COR-L47 (cell line): ENCODE measurements around the gene CACNB4.
A peak's percentile ranks its signal among the peaks of the same experiment; 100 is the strongest.

Source experiments
- DNase-seq: peaks from one replicate; lab custom pipeline; 2025; lab: John Stamatoyannopoulos, UW

Gene CACNB4

DNA sequence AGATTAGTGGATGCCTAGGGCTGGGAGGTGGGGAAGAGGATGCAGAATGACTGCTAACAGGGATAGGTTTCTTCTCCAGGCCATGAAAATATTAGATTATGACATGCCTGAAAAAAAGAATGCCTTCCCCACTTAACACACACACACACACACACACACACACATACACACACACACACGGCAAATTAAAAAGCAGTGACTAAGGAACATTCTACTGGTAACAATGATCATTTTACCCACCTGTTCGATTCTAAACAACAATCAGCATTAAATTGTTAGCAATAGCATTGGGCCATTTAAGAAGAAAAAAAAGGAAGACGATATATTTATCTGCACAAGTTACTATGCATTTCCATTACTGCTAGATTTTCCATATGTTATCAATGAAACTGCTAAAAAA is 10.8 kb downstream of the CACNB4 start:
- no peak for DNase-seq

DNA sequence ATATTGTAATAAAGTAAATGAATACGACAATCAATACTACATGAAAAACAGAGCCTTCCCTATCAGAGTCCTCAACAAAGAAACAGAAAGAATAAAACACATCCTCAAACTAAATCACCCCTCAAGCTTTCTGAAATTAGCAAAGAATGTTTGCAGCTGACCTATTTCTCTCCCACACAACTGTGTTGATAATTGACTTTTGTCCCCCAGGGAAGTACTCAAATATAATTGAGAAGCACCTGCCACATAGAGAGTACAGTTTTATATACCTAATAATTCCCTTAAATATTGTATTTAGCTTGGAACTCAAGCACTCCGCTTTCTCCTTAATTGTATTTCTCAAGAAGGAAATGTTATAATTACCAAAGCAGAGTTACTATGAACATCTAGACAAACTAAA is 12.6 kb downstream of the CACNB4 start:
- DNase-seq = no peak

DNA sequence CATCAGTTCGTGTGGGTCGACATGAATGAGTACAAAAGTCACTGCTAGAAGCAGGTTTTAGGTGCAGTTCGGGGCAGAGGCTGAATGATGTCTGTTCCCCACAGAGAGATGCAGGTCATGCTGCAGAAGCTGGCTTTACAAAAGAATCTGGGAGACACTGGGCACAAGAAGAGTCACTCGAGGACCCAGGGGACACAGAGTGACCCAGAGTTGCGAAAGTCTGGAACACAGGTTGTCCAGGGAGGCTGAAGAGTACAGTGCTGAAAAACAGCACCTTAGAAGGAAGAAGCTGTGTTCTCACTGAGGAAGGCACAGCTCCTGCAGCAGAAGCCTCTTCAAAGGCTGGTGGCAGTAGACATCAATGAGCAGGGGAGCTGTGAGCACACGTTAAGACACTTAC is 14.8 kb downstream of the CACNB4 start:
- DNase-seq = no peak

DNA sequence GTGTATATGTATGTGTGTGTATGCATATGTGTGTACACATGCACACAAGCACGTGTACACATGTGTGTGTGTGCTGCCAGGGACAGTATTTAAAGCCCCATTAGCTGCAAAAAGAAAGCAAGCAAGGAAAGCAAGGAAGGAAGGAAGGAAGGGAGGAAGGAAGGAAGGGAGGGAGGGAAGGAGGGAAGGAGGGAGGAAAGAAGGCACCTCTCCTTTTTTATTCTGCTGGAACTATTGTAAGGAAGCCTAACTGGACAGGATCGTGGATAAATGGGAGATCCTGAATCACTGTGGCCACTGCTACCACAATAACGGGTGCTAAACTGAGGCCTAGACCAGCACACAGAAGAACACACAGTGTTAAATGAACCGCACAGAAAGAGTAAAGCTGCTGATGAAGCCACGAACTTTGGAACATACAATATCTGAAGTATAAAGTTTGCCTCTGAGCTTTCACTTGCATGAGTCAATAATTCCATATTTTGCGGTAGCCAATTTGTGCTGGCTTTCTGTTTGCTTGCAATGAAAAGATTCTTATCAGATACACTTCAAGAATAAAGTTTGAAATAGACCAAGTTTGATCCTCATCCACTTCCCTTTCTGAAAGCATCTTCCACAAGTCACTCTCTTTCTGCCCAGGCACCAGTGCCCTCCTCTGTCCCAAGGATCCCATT is 15.5 kb downstream of the CACNB4 start:
- DNase-seq = no peak

DNA sequence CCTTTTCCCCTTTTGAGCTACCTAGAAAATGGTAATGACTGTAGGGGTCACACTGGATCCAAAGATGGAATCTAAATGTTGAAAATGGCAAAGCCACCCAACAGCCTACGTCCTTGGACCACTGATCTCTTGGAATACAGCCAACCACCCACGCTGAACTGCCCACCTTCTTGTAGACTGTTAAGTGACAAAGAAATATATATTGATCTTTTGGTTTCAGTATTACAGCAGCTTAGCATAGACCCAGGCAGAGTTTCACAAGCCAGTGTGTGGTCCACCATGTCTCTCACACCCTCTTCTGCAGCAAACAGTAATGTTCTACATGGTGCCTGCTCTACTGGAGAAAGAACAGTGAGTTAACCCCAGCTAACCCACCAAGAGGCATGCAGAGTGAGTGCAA is 20.2 kb downstream of the CACNB4 start:
- DNase-seq = no peak

DNA sequence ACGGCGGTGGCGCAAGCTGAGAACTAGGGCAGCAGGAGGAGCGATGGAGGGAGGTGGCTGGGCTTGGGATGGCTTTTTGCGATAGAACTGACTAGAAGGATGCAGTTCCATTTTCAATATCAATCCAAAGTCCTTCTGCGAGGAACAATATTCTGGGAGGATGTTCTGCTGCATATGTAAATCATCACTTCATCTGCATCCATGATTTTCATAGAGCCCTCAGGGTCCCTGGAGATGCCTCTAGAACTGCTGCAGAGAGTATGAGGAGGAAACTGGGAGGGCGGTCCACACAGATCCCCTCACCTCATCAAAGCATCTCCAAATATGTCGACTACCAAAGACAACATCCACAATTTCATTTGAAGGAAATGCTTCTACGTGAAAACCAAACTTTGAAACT is 20.8 kb downstream of the CACNB4 start:
- no peak for DNase-seq

DNA sequence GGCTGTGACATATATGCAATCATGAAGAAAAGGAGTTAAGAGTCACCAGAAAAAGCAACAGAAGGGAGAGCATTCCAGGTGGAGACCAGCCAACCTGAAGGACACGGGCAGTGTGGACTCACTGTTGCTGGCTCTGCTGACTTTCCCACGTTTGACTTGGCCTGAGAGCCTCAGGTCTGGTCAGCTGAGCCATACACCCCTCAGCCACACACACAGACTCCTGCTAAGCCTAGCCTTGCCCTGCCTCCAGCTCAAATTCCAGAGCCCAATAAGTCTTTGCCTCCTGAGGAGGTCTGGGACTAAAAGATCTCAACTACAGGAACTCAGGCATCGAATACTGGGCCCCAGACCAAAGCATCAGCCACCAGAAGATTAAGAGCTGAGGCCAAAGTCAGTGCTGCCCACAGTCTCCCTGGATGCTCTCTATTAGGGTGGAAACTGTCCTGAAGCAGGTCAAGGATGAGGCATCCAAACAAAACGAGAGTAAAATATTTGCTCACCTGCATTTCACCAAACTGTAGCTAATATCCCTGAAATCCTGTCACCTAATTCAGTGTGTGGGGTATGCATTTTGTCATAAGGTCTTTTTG is 23.3 kb downstream of the CACNB4 start:
- DNase-seq = no peak

DNA sequence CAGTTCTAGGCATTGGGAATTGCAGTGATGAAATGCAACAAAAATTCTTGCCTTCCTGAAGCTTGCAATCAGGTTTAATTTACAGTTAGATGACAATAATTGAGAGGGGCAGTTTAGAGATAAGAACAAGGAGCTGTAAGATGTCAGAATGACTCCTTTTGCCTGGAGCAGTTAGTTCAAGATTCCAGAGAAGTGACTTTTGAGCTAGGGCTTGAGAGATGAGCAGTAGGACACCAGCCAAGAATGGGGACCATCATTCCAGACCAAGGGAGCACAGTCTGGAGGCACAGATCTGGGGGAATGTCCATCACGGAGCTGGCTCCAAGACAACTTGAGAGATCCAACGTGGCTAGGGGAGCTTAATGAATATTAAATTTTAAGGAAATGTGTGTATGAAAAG is 26.8 kb downstream of the CACNB4 start:
- DNase-seq = no peak

DNA sequence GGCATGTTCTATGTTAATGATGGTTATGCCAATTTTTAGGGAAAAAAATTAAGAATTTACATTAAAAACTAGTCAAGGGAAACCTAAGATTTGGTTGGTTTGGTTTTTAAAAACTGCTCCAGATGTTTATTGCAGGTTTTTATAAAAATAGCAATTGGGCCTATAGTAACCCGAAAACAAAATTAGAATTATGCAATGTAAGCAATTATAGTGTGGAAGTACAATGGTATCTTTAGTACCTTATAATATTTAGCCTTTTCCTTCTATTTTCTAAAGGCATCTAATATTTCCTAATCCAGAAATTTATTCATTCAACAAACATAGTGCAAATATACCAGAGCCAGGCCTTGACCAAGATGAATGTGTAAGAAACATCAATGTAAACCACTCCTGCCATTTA is 27.3 kb downstream of the CACNB4 start:
- no peak for DNase-seq

DNA sequence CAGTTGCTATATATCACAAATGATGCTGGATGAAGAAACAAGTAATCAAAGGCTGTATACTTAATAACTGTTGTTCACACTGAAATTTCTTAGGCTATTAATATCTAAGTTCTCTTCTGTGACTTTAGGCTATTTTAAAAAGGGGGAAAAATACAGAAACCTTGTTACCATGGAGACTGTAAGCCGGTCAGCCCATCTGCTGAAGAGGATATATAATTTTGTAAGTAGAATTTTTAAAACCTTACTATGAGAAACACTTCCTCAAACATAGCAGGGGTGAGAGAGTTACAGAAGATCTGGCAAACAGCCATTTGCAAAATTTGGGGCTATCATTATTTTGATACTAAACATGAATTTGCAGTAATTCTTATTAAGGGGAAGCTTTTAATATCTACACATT is 27.8 kb downstream of the CACNB4 start:
- DNase-seq = no peak

DNA sequence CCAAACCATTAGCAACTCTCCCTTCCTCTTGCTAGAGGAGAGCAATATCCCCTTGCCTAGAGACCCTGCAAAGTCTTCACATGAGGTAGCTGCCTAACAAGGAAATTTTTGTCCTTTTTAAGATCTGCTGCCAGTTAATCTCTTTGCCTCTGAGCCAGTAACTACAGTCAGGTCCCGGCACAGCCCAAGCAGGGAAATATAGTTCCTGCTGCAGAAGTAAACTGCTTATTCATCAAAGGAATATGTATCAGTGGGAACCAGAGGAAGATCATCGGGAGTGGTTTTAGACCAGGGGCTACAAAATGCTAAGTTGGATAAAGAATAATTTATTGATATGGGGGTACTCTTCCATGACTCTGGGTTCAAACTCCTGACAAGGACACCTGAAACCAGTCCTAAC is 30.6 kb downstream of the CACNB4 start:
- DNase-seq = no peak

DNA sequence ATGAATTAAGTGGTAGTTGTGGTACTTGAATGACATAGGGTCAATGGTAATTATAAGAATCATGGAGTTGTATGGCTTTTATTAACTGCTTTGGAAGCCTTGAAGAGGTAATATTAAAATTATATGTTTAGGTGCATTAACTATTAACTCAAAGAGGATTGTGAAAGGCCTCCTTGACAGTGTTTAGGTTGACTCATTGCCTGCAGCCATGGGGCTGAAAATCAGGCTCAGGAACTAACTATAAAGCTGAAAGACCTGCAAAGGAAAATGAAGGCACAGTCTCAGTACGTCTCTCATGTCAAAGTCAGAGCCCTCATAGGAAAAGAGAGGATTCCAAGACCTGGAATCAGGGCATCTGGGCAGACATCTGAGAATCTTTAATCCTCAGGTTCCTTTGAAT is 31.0 kb downstream of the CACNB4 start:
- DNase-seq = no peak

DNA sequence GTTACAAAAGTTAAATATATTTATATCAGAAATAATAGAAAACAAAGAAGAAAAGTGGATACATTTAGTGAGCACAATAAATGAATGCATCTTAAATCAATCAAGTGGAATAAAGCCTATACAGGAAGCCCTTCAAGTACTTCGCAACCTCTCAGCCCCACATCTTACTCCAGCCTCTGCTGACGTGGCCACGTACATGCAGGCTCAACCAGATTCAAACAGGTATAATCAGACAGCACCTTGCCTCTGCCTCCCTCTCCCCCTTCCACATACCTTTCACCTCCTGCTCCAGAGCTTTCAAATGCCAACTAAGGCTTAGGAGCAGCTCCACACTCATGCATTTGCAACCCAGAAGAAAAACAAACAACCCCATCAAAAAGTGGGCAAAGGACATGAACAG is 32.9 kb downstream of the CACNB4 start:
- DNase-seq = no peak

DNA sequence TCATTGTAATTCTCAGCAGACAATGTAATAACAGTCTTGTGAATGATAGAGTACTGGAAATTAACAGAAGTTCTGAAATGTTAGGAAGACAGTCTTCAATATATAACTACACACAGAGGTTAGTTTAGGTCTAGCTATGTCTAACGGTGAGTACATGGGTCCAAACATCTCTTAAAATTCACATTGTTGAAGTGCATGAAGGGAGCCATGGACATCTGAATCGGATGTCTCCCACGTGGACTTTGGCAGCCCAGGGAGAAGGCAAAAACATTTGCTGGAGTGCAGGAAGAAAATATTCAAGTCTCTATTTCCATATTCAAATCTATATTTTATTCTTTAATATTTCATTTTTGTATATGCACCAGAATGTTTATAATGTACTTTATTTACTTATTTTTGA is 34.8 kb downstream of the CACNB4 start:
- no peak for DNase-seq

DNA sequence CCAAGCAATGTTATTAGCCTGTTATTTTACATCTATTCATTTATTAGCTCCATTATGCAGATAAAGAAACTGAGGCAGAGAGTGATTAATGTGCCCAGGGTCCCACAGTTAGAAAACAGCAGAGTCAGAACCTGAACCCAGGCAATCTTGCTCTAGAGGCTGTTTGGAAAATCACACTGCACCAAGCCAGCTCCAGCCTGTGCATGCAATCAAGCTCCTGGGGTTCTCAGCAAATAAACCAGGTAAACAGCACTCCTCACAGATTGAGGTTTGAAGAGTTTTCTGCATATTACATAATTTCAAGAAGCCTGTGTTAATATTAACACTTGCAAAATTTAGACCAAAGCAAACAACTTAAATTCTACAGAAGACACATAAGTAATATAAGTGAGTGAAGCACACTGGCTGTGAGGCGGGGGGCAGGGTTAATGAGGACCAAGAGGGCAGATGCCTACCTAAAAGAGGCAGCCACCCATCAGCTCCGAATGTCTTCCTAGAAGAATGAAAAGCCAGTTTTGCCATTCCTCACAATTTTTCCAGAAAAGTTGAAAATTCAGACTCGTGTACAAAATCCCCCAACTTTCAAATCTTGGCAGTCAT is 35.4 kb downstream of the CACNB4 start:
- DNase-seq = no peak

DNA sequence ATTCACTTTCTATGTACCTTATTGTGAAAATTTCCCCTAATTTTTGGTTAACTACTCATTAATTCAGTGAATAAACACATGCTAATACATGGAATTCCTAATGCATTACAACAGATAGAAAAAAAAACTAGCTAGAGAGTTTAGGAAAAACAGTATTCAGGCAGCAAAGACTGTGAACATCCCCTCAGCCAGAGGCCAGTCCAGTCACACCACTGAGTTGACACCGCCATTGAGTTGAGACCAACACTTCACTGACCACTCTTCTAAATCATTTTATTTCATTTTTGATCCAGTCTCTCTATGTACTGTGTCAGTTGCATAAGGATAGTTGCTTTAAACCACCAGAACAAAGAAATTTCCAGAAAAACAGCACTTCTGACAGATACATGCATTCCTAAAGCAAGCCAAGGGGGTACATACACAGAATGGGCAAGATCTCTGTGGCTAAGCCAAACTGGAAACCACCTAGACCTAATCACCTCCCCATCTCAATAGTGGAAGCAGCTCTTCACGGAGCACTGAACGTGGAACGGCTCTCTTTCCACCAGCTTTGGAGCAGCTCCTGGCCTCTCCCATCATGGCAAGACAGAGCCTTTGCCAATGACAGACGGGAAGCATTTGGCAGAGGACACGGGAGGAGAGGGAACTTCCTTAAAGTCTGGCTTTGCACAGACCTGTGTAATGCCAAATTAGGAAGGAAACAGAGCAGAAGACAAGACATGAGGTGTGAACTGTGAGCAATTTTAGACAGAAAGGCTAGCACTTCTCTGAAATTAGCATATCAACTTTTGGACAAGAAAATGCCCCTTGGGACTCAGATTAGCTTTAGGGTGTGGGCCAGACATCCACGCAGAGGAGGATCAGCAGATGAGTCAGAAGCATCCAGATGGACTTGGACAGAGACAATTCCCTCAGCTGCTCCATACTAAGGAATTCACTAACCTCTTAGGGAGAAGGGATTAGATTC is 36.4 kb downstream of the CACNB4 start:
- no peak for DNase-seq

DNA sequence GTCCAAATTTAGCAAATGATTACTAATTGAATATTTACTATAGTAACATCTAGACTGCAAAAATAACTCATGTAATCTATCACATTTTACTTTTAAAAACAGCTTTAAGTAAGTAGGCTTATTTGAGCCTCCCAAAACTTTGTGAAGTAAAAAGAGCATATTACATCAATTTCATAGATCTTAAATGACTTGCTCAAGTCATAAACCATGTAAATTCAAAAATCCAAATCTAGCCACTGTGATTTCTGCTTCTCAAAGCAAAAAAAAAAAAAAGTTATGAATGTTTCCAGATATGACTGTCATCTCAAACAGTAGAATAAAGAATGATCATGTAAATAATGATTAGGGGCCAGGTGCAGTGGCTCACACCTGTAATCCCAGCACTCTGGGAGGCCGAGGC is 37.5 kb downstream of the CACNB4 start:
- no peak for DNase-seq

DNA sequence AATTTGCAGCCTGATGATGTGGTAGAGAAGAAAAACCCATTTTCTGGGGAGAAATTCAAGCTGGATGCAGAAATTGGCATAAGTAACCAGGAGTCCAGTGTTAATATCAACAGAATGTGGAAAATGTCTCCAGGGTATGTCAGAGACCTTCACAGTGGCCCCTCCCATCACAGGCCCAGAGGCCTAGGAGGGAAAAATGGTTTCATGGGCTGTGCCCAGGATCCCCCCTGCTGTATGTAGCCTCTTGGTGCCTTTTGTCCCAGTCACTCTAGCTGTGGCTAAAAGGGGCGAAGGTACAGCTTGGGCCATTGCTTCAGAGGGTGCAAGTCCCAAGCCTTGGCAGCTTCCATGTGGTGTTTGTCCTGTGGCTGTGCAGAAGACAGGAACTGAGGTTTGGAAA is 40.2 kb downstream of the CACNB4 start:
- DNase-seq = no peak

DNA sequence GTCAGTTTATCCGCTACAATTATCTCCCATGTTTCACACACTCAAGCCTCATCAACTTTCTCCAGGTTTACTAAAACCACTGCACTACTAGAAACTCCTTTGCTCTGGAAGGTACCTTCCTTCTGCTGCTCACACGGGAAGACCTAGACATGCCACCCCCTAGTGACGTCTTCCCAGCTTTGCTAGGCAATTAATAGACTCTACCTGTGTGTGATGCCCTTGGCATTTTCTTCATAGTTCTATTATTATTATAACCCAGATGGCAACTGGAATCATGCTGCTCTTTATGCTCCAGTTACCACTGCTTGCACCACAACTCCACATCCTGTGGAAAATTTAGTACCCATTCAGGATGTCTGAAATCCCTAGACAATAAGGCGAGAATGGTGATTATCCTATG is 42.4 kb downstream of the CACNB4 start:
- DNase-seq = no peak

DNA sequence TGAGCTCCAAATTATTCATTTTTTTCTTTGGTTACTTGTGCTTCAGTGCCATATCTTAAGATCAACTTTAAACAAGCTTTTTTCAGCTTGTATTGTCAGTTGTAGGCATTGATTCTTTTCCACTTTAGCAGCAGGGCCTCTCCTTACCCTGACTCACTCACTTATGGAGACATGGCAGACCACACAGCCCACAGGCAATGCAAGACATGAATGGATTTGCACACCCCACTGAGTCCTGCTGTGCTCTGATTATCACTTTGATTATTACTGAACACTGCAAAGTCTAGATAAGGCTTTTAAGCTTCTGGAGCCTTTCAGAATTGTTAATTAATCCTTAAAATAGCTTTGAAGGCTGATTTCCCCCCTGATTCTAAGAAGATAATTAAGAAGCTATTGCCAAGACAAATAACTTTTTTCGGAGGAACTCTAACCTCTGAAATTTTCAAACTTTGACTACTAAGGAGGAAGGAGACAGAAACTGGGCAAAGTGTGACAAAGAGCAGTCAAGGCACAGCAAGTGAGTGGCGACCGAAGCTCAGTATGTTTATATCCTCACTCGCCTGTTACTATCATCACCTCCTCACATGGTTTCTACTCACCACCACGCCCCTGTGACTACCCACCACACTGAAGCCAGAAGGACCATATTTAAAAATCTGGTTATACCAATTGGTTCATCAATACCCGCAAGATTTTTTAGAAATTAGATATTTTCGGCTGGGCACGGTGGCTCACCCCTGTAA is 43.3 kb downstream of the CACNB4 start:
- peak; percentile 4 for DNase-seq

DNA sequence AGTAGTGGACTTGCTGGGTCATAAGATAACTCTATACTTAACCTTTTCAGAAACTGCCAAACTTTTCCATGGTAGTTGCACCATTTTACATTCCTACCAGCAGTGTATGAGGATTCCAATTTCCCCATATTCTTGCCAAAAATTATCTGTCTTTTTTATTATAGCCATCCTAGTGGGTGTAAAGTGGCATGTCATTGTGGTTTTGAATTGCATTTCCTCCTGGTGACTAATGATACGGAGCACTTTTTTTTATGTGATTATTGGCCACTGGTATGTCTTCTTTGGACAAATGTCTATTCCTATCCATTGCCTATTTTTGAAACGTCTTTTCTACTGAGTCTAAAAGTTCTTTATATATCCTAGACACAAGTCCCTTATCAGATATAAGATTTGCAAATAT is 44.3 kb downstream of the CACNB4 start:
- DNase-seq = no peak

DNA sequence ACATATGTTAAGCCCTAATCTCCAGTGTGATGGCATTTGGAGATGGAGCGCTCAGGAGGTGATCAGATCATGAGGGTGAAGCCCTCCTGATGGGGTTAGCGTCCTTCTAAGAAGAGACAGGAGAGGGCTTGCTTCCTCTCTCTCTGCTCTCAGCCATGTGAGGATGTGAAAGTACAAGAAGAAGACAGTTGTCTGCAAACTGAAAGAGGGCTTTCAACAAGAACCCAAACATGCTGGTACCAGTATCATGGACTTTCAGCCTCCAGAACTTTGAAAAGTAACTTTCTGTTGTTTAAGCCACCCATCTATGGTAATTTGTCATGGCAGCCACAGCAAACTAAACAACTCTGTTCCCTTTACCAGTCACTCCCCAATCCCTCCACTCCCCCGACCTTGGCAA is 47.4 kb downstream of the CACNB4 start:
- no peak for DNase-seq
